GM12878 (cell line): ENCODE data around the gene ST6GALNAC3.

Source experiments
- CTCF ChIP-seq, 3 experiments: IDR thresholded peaks in 2 of 3; conservative IDR thresholded peaks in 1 of 3; 2 replicates each; pipeline ENCODE4 v1.5.1; 2011; ENCODE audit warnings: low read depth in 3 of 3, low read length in 3 of 3, mild to moderate bottlenecking in 3 of 3, control low read depth in 2 of 3, moderate library complexity in 2 of 3, inconsistent platforms in 1 of 3, mixed read lengths in 1 of 3; ENCODE audit not compliant: control insufficient read depth in 2 of 3, insufficient read depth in 1 of 3; ENCODE audit errors: extremely low read depth in 1 of 3
- ZZZ3 ChIP-seq: IDR thresholded peaks from 2 replicates; pipeline ENCODE4 v1.6.1; 2011; ENCODE audit warnings: low read depth; ENCODE audit not compliant: control insufficient read depth, insufficient read length

- TF ChIP-seq CTCF (IDR thresholded peaks at IDR 0.05 in 2 of 3, conservative IDR thresholded peaks at IDR 0.05 in 1 of 3; ENCODE audit: control insufficient read depth in 2 of 3, extremely low read depth in 1 of 3, insufficient read depth in 1 of 3, low read depth in 3 of 3, low read length in 3 of 3) = no peak
- TF ChIP-seq ZZZ3 = no peak
Observed at GRCh38 chr1:76291737-76292136, 217.2 kb downstream of the ST6GALNAC3 start.
